KBM-7 (cell line): Measurements from ENCODE around the gene ELP1.
A peak's percentile ranks its signal among the peaks of the same experiment; 100 is the strongest.

Source experiments
- DNase-seq: peaks from one replicate; pipeline ENCODE4 v3.0.0-alpha.2; 2015
- in situ Hi-C: fragments of 300-500 bp; cut with MboI; formaldehyde crosslinking; loops from 2 replicates; pipeline ENCODE4 v1.14.3; 2020; ENCODE audit warnings: low sequenced_read_pairs, low pct_unique_long_range_greater_than_20kb, mixed read lengths

Gene ELP1

GRCh38 chr9:108835831-108836230 is 98.1 kb downstream of the ELP1 start:
- in situ Hi-C loops: no loop called here
- DNase-seq: no peak

- peak; percentile 82 for DNase-seq
- in situ Hi-C loops: no loop called here
Observed at GRCh38 chr9:108834959-108835665, 98.8 kb downstream of the ELP1 start.

GRCh38 chr9:108832179-108832500 is 101.8 kb downstream of the ELP1 start:
- no peak for DNase-seq
- in situ Hi-C loops: no loop called here

- DNase-seq: no peak
- in situ Hi-C loops: no loop called here
Observed at GRCh38 chr9:108831496-108832178, 102.3 kb downstream of the ELP1 start.

- no peak for DNase-seq
Observed at GRCh38 chr9:108830272-108830671, 103.7 kb downstream of the ELP1 start.

GRCh38 chr9:108823829-108824228 is 110.1 kb downstream of the ELP1 start:
- in situ Hi-C loops: no loop called here
- DNase-seq: no peak

More at GRCh38 chr9:108830272-108830671, 103.7 kb downstream of the ELP1 start:
- in situ Hi-C loops: no loop called here
